Body of pancreas (tissue), 4 donors: ENCODE data around the gene BRF1.

Experiments used
- POLR2A ChIP-seq, 3 donors: fragments of 450-650 bp; IDR thresholded peaks; one replicate each; pipeline ENCODE4 v1.6.1; 2016; ENCODE audit warnings: antibody characterized with exemption in 3 of 3, mild to moderate bottlenecking in 2 of 3
- TF ChIP-seq, protein P1 (sequence below), 7 experiments: fragments of 450-650 bp in 4 of 7; fragments of 200-600 bp in 3 of 7; sonication (generic) in 3 of 7; IDR thresholded peaks; one replicate each; pipeline ENCODE4 v1.5.1; 2016 to 2019; ENCODE audit warnings: antibody characterized with exemption in 7 of 7

GRCh38 chr14:105195522-105196264 is 105.1 kb downstream of the BRF1 start:
- no peak for TF ChIP-seq POLR2A (IDR thresholded peaks at IDR 0.05)
- TF ChIP-seq, protein P1, sequence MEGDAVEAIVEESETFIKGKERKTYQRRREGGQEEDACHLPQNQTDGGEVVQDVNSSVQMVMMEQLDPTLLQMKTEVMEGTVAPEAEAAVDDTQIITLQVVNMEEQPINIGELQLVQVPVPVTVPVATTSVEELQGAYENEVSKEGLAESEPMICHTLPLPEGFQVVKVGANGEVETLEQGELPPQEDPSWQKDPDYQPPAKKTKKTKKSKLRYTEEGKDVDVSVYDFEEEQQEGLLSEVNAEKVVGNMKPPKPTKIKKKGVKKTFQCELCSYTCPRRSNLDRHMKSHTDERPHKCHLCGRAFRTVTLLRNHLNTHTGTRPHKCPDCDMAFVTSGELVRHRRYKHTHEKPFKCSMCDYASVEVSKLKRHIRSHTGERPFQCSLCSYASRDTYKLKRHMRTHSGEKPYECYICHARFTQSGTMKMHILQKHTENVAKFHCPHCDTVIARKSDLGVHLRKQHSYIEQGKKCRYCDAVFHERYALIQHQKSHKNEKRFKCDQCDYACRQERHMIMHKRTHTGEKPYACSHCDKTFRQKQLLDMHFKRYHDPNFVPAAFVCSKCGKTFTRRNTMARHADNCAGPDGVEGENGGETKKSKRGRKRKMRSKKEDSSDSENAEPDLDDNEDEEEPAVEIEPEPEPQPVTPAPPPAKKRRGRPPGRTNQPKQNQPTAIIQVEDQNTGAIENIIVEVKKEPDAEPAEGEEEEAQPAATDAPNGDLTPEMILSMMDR (IDR thresholded peaks at IDR 0.05): no peak
